HFF-Myc (cell line): Measurements from ENCODE around the gene PPL.

Source experiments
- DNase-seq: peaks from one replicate; pipeline ENCODE4 v3.0.0-alpha.2; 2011; ENCODE audit warnings: low read depth; ENCODE audit errors: extremely low read depth
- H3K4me3 ChIP-seq: replicated peaks from 2 replicates; pipeline ENCODE4 v1.5.1; 2011; ENCODE audit warnings: low read depth, mild to moderate bottlenecking, control low read depth, low read length
- TF ChIP-seq, protein P1 (sequence below): IDR thresholded peaks from 2 replicates; pipeline ENCODE4 v1.5.1; 2012; ENCODE audit warnings: mild to moderate bottlenecking, low read depth, low read length, control low read depth; ENCODE audit errors: missing control alignments

Gene PPL

DNA sequence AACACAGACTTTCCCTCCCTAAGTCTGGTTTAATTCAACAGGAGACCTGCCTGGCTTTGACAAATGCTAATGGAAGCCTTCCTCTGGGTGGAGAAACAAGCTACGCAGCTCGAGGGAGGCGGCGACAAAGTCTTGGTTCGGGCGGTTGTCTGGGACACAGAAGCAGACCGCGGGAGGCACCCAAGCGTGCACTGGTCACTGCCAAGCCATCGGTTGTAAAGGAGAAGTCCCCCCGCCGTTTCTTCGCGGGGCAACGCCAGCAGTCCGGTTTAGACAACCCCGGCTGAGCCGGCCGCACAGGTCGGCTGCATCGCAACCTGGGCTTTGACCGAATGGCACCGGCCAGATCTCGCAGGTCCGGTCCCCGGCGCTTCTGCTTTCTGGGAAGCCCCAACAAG, 90.4 kb downstream of the PPL start:
- TF ChIP-seq, protein P1, sequence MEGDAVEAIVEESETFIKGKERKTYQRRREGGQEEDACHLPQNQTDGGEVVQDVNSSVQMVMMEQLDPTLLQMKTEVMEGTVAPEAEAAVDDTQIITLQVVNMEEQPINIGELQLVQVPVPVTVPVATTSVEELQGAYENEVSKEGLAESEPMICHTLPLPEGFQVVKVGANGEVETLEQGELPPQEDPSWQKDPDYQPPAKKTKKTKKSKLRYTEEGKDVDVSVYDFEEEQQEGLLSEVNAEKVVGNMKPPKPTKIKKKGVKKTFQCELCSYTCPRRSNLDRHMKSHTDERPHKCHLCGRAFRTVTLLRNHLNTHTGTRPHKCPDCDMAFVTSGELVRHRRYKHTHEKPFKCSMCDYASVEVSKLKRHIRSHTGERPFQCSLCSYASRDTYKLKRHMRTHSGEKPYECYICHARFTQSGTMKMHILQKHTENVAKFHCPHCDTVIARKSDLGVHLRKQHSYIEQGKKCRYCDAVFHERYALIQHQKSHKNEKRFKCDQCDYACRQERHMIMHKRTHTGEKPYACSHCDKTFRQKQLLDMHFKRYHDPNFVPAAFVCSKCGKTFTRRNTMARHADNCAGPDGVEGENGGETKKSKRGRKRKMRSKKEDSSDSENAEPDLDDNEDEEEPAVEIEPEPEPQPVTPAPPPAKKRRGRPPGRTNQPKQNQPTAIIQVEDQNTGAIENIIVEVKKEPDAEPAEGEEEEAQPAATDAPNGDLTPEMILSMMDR = no peak
- peak overlapping the region; percentile 94 for H3K4me3 ChIP-seq
- DNase-seq = no peak

DNA sequence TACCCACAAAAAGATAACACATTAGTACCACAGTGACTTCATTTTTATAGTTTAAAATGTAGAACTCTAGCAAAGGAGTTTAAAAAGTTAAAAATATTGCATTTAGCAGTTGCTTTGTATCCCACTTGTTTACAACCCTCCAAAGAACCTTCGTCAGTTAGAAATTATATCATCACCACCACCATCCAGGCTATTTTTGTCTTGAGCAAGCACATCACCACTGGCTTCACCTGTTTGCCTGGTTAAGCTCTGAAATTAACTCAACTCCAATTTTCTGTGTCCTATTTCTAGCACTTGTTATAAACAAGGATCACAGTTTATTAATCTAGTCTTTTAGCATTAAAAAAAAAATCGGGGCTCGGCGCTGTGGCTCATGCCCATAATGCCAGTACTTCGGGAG, 96.0 kb downstream of the PPL start:
- H3K4me3 ChIP-seq = no peak overlapping the region
- DNase-seq = no peak

DNA sequence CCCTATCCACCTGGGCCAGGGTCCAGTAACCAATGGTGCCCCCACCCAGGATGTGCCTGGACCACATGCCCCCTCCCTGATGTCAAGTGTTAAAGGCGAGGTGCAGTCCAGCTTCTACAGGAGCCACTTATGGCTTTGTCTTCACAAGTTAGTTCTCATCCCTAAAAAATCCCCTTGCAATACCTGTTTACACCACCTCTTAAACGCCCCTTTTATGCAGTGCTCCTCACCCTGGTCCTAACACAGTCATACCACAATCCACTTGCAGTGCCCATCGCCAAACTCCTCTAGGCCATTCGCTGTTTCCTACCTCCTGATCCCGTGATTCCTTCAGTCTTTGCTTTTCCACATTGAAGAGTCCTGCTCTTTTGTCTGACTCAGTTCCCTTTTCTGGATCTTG, 97.0 kb downstream of the PPL start:
- DNase-seq = no peak
- TF ChIP-seq, protein P1 = no peak
- no peak overlapping the region for H3K4me3 ChIP-seq

More for the DNA sequence above, 96.0 kb downstream of the PPL start:
- TF ChIP-seq, protein P1 = no peak

DNA sequence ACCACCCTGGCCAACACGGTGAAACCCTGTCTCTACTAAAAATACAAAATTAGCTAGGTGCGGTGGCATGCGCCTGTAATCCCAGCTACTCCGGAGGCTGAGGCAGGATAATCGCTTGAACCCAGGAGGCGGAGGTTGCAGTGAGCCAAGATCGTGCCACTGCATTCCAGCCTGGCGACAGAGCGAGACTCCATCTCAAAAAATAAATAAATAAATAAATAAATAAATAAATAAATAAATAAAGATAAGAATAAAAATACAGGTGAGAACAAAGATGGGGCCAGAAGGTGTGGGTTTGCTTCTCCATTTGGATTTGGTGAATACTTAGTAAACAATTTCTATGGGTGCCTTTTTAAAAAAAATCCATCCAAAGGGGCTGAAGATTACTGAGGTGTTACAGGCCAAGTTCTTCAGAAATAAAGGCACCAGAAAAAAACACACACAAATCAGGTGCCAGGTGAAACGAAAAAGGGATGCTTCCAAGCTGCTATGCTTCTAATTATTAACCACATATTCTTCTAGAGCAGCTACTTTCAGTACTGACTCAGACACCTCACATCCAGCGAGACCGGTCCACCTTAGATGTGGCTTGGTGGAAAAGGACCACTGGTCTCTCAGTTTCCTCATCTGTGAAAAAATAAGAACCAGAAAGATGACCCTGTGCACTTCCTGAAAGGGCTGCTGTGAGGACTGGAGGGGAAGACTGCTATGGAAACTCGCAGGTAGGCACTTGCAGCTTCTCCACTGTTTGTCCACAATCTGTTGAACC, 99.0 kb downstream of the PPL start:
- DNase-seq = no peak
- TF ChIP-seq, protein P1 = no peak
- no peak overlapping the region for H3K4me3 ChIP-seq

DNA sequence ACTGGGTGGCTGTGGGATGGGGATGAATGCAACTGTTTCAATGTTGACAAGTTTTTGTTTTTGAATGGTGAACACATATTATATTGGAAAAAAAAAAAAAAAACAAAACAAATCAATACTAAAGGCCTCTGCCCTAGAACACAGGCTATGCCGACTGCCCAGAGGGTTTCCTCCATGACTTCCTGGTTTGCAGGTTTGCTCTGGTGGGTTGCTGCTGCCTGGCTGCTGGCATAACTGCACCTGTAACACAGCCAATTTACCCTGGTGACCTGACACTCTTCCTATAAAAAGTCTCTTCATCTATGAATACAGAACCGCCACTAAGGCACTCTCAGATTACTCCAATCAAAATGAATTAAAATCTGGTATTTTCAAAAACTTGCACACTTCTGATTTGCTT, 100.2 kb downstream of the PPL start:
- TF ChIP-seq, protein P1 = no peak
- H3K4me3 ChIP-seq = no peak overlapping the region
- DNase-seq = no peak

DNA sequence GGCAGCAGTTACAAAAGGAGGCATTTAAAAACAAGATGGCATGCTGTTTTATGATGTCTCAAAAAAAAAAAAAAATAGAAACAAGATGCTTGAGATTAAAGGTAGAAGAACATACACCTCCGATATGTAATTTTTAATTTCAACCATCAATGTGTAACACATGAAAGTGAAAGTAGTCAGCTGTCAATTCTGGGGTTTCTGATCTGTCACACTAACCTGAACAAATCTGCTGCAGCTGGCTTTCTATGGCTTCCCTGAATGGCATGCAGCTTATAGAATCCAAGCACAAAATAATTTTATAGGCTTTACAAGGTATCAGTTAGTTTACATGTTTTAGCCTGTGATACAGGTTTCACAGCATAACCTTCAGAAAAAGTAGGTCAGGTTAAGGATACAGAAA, 103.4 kb downstream of the PPL start:
- TF ChIP-seq, protein P1 = no peak
- H3K4me3 ChIP-seq = no peak overlapping the region

More for the DNA sequence above, 103.4 kb downstream of the PPL start:
- DNase-seq = no peak
